ENCODE results near the gene MIF.

DNA sequence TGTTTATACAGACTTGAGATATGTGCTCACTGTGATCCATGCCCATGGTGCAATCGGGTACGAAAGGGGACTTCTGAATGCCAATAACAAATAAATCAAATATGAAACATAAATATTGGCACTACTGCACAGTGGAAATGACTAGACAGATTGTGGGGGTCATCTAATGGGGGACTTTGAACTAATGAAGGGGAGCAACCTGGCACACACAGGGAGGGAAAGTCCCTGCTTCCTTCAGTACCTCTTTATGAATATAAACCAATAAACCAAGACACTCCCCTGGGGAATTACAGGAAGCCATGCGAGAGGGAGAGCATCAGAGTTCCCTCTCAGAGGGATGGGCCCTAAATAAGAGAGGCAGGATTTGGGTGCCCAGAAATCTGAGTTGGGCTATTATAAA lies 21.1 kb downstream of the MIF start:
- TF ChIP-seq CTCF (IDR thresholded peaks at IDR 0.05) (no peak), EP300 (IDR thresholded peaks at IDR 0.05) (no peak), POLR2A (IDR thresholded peaks at IDR 0.05) (no peak)
